Activated B cell treated with CpG ODN at 0.5 μM for 24 hours (primary cell): ENCODE results near the gene LSM7. TPM values are rescaled to one million over a fixed set of nuclear protein-coding genes. Genes with fewer than 3 reads are reported as not detected.

Experiments used
- ATAC-seq: fragments of 200-7000 bp; cut with Tn5 transposase; one replicate; pipeline ENCODE4 v1.10.0; 2021; ENCODE audit warnings: low read depth, mild to moderate bottlenecking, moderate library complexity
- CTCF ChIA-PET: fragments of 350-600 bp; sonication (Branson Sonifier 250); formaldehyde crosslinking; loops from one replicate; lab custom pipeline; 2021; ENCODE audit warnings: antibody characterized with exemption; lab: Charles Lee
- POLR2A ChIA-PET: fragments of 350-600 bp; sonication (Branson Sonifier 250); formaldehyde crosslinking; loops from one replicate; lab custom pipeline; 2021; ENCODE audit warnings: antibody characterized with exemption; lab: Charles Lee
- DNase-seq: peaks from one replicate; pipeline ENCODE4 v3.0.0; 2022
- H3K27ac Mint-ChIP-seq: one replicate; pipeline ENCODE4 v1.8.0; 2020; ENCODE audit warnings: mixed read lengths
- H3K27me3 Mint-ChIP-seq: one replicate; pipeline ENCODE4 v1.8.0; 2021; ENCODE audit warnings: mixed read lengths
- H3K36me3 Mint-ChIP-seq: one replicate; pipeline ENCODE4 v1.8.0; 2021; ENCODE audit warnings: low read depth, mixed read lengths
- H3K4me1 Mint-ChIP-seq: one replicate; pipeline ENCODE4 v1.8.0; 2021; ENCODE audit warnings: mixed read lengths
- H3K4me3 Mint-ChIP-seq: one replicate; pipeline ENCODE4 v1.8.0; 2020; ENCODE audit warnings: mild to moderate bottlenecking, mixed read lengths
- H3K9me3 Mint-ChIP-seq: one replicate; pipeline ENCODE4 v1.8.0; 2020; ENCODE audit warnings: mixed read lengths
- CTCF ChIP-seq: fragments of 200-600 bp; IDR thresholded peaks from one replicate; pipeline ENCODE4 v1.8.0; 2022; ENCODE audit warnings: antibody characterized with exemption, mild to moderate bottlenecking
- intact Hi-C: fragments of 100-400 bp; cut with micrococcal nuclease; formaldehyde crosslinking; loops from one replicate; pipeline ENCODE4 v1.15.1; 2024
- total RNA-seq: library from RNA; stranded (reverse); gene quantifications from 2 replicates; pipeline ENCODE4 v1.2.3, GENCODE V29; 2022

Gene LSM7
- total RNA-seq, 1 donor from 2014 or later: 149 TPM

DNA sequence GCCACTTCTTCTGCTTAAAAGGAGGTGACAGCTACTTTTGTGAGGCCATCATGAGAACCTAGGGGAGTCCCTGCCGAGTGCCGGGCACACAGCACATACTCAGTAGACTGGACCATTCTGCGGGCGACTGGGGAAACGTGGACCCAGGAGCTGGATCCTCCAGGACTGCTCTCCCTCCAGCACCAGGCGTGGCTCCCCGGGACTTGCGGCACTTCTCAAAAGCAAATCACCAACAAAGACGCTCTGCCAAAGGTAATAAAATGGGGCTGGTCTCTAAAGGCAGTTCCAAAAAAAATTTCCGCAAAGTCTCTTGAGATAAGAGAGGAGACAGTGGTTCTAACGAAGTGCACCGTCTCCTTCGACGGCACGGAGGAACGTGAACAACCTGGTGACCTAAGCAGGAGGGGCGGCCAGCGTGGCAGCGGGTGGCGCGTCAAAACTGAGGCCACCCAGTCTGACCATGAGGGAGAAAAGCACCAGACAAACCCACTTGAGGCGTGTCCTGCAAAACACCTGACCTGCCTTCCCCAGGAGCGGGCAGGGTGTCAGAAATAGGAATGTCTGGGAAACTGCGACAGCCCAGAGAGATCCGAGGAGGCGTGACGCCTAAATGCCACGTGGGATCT lies 30.3 kb upstream of the LSM7 start:
- Mint-ChIP-seq H3K4me3 (no peak overlapping the region), H3K4me1 (peaks cover 4% of the 10 kb centered on the region), H3K27me3 (peaks cover 4% of the 10 kb centered on the region), H3K9me3 (no peaks in the 10 kb centered on the region), H3K36me3 (peaks cover 7% of the 10 kb centered on the region), H3K27ac (no peak overlapping the region)
- ATAC-seq: no peak
- no peak for TF ChIP-seq CTCF
- no peak for DNase-seq
- ChIA-PET POLR2A (no interaction called here), CTCF (no interaction called here)
- intact Hi-C loops: no loop called here

DNA sequence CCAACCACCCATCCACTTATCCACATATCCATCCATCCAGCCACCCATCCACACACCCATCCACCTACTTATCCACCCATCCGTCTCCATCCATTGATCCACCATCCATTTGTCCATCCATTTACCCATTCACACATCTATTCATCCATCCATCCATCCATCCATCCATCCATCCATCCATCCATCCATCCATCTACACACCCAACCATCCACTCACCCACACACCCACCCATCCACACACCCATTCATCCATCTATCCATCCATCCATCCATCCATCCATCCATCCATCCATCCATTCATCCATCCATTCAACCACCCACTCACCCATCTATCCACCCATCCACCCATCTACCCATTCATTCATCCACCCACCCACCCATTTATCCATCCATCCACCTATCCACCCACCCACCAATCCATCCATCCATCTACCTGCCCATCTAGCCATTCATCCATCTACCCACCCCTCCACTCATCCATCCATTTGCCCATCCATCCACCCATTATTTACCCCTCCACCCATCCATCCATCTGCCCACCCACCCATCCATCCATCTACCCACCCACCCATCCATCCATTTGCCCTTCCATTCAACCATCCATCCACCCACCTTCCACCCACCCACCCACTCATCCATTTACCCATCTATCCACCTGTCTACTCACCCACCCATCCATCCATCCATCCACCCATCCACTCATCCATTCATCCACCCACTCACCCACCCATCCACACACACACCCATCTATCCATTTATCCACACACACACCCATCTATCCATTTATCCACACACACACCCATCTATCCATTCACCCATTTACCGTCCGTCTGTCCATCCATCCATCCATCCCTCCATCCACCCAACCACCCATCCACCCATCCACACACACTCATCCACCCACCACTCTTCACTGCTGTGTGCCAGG lies 29.2 kb upstream of the LSM7 start:
- DNase-seq: no peak
- no peak for TF ChIP-seq CTCF
- H3K9me3 Mint-ChIP-seq: no peaks in the 10 kb centered on the region
- intact Hi-C loops: no loop called here
- CTCF ChIA-PET: no interaction called here
- peaks cover 4% of the 10 kb centered on the region for H3K4me1 Mint-ChIP-seq
- peaks cover 4% of the 10 kb centered on the region for H3K27me3 Mint-ChIP-seq
- H3K36me3 Mint-ChIP-seq: peaks cover 9% of the 10 kb centered on the region
- no peak overlapping the region for H3K27ac Mint-ChIP-seq
- POLR2A ChIA-PET: no interaction called here
- no peak for ATAC-seq
- no peak overlapping the region for H3K4me3 Mint-ChIP-seq

DNA sequence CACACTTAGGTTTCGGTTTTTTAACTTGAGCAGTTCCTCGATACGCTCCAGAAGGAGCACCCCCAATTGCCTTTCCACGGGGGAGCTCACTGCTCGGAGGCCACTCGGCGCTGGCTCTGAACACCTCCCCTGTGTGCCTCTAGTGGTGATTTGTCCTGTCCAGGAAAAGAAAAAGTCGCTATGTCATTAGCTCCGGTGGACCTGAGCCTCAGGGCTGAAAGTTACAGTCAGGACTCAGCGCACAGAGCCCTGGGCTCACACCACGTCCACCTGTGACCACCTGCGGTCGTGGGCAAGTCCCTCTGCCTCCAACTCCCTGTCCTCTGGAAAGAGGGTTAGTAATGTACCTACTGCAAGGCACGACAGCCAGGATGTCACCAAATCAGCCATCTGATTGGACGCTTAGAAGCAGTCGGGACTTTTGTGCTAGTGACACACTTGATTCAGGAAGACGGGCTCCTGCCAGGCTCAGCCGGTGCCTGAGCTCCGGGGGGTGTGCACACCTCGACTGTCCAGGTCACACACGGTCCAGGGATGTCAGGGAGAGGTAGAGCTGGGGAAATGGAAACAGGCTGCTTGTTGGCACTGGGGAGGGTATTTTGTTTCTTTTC lies 27.8 kb upstream of the LSM7 start:
- peaks cover 4% of the 10 kb centered on the region for H3K4me1 Mint-ChIP-seq
- no peak for TF ChIP-seq CTCF
- CTCF ChIA-PET: no interaction called here
- POLR2A ChIA-PET: interaction anchor here (0.6 kb wide), 1 partner anchor 393 kb away, joined by 8 read pairs; no protein-coding TSS in a partner anchor
- intact Hi-C loops: no loop called here
- H3K4me3 Mint-ChIP-seq: no peak overlapping the region
- no peak for DNase-seq
- peaks cover 13% of the 10 kb centered on the region for H3K36me3 Mint-ChIP-seq
- no peak for ATAC-seq
- no peak overlapping the region for H3K27ac Mint-ChIP-seq
- H3K9me3 Mint-ChIP-seq: no peaks in the 10 kb centered on the region
- peaks cover 4% of the 10 kb centered on the region for H3K27me3 Mint-ChIP-seq

- peaks cover under 1% of the 10 kb centered on the region for H3K27me3 Mint-ChIP-seq
- H3K9me3 Mint-ChIP-seq: no peaks in the 10 kb centered on the region
- CTCF ChIA-PET: interaction anchor here (1.4 kb wide), 1 partner anchor 97 kb away, joined by 3 read pairs; no protein-coding TSS in a partner anchor
- ATAC-seq: no peak
- H3K36me3 Mint-ChIP-seq: peaks cover 13% of the 10 kb centered on the region
- TF ChIP-seq CTCF: no peak
- H3K4me3 Mint-ChIP-seq: no peak overlapping the region
- H3K4me1 Mint-ChIP-seq: peaks cover 1% of the 10 kb centered on the region
- intact Hi-C loops: no loop called here
- DNase-seq: no peak
- POLR2A ChIA-PET: no interaction called here
- H3K27ac Mint-ChIP-seq: no peak overlapping the region
Observed at GRCh38 chr19:2355168-2356035, 27.0 kb upstream of the LSM7 start.
